NCI-H1694 treated with DMSO at 0.1 percent for 48 hours (cell line): ENCODE results near the gene RAMP3.

Experiments used
- DNase-seq: peaks from one replicate; lab custom pipeline; 2025; lab: John Stamatoyannopoulos, UW

Gene RAMP3

DNA sequence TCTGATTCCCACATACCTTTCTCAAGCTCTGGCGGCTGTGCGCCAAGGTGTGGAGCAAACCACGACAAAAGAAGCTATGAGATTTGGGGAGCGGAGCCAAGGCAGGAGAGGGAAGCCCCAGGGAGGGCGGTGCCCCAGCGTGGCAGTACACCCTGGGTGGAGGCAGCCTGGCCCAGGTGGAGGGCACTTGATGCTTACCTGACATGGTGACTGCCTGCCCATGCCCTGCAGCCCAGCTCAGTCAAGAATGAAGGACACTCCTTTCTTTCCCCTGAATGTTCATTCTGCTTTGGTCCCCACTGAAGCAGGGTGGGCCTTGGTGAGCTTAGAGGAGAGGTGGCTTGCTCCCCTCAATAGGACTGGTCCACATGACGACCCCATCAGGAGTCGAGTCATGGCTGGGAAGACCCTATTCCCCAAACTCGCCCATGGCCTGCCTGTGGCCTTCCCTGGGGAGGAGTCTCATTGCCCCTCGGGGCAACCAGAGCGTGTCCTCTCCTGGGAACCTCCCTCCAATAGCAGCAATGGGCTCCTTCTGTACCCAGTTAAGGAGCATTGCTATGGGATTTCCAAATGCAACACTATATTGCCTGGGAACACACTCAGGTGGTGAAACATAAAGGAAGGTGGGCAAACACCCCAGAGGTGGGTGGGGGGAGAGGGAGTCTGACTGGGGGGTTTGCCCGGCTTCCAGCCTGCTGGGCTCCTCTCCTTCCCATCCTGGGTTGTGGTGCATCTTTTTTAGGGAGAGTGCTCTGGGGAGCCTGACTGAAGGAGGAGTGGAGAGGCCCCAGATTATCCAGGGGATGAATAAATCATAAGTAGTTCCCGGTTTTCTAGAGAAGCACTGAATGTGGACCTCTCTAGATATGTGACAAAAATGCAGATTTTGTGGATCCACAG lies 22.7 kb downstream of the RAMP3 start:
- no peak for DNase-seq

- DNase-seq = no peak
These were observed 23.8 kb downstream of the RAMP3 start for GRCh38 chr7:45181286-45181960.

- DNase-seq = no peak
These were observed 24.6 kb downstream of the RAMP3 start for GRCh38 chr7:45181991-45182855.

- no peak for DNase-seq
These were observed 25.5 kb downstream of the RAMP3 start for GRCh38 chr7:45182856-45183710.

GRCh38 chr7:45183711-45184210 lies 26.2 kb downstream of the RAMP3 start:
- no peak for DNase-seq

GRCh38 chr7:45184326-45185027 lies 26.9 kb downstream of the RAMP3 start:
- DNase-seq = no peak

DNA sequence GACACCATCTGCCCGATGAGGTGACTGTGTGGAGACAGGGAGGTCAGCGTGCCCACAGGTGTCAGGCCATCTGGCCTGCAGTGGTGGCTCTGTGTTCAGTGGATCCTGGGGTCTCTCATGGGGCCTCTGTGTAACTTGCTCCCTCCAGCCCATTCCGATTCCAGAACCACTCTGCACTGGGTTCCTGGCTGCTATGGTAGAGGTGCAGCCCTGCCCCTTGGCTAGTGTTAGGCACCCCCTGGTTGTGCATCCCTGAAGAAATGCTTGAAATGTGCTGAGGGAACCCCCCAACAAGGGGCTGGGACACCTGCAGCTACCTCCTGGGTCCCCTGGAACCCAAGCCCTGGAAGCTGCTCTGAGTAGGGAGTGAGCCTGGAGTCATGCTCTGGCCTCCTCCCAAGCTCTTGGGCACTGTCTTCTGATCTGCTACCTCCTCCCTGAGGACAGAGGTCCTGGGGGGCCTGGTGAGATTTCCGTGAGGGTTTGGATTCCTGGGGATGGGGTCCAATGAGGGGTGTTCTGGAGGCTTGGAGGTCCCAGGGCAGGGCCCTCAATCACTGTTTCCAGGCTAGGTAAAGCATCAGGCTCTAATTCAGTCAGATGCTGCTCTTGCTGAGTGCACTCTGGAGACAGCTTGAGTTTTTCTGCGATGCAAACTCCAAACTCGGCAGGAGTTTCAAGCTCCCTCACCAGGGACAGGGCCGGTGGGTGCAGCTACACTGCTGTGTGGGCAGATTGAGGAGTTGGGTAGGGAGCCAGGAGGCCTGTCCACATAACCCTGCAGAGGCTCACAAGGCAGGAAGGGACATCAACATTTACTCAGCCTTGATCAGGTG lies 27.7 kb downstream of the RAMP3 start:
- DNase-seq = no peak

GRCh38 chr7:45185864-45186250 lies 28.3 kb downstream of the RAMP3 start:
- DNase-seq = no peak

- DNase-seq = no peak
These were observed 28.7 kb downstream of the RAMP3 start for GRCh38 chr7:45186261-45186813.

DNA sequence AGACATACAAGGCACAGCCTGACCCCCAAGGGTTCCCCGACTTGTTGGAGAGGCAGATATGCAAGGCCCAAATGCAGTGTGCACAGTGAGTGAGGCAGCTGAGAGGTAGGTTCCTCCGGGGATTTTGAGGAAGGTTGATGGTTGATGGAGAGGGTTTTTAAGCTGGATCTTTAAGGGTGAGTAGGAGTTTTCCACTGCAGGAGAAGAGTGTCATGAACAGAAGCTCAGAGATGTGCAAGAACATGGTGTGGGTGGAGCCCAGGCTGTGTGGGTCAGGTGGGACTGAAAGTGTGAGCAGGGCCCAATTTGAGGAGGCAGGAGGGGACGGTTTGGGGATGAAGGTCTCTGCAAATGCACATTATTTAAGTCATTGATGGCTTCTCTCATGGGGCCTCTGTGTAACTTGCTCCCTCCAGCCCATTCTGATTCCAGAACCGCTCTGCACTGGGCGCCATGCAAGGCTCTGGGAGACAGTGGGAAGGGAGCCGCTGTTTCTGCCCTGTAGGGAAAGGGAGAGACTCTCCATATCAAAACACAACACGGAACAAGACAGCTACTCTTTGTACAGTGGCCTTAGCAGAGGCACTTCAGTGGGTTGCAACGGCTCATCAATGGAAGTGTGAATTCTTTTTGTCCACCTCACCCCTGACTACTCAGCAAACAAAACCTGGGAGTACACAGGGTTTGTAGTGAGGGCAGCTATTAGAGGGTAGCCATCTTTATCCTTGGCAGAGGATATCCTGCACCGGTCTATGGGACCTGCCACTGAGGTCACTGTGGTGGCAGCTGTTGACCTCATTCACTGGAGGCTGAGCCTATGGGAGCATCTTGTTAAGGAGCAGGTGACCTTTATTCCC lies 29.7 kb downstream of the RAMP3 start:
- DNase-seq = no peak

GRCh38 chr7:45187946-45188411 lies 30.4 kb downstream of the RAMP3 start:
- no peak for DNase-seq

- DNase-seq = no peak
These were observed 31.1 kb downstream of the RAMP3 start for GRCh38 chr7:45188736-45189135.

GRCh38 chr7:45189151-45189970 lies 31.8 kb downstream of the RAMP3 start:
- DNase-seq = no peak

- no peak for DNase-seq
These were observed 33.0 kb downstream of the RAMP3 start for GRCh38 chr7:45190406-45191165.

DNA sequence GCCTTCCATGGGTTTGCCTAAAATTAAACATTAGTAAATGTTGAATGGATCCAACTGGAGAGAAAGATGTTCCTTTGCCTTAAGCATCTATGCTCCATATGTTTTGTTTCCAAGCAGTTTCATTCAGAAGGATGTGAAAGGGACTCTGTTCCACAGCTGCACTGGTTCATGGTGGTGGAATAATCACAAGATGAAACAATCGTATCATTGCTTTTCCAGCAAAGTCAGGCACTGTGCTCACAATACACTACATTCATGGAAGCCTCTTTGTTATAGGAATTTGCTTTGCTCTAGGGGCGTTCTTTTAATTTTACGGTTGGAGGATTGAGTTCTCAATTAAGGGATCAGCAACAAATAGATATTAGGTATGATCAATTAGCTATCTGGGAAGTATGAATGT lies 33.8 kb downstream of the RAMP3 start:
- no peak for DNase-seq

DNA sequence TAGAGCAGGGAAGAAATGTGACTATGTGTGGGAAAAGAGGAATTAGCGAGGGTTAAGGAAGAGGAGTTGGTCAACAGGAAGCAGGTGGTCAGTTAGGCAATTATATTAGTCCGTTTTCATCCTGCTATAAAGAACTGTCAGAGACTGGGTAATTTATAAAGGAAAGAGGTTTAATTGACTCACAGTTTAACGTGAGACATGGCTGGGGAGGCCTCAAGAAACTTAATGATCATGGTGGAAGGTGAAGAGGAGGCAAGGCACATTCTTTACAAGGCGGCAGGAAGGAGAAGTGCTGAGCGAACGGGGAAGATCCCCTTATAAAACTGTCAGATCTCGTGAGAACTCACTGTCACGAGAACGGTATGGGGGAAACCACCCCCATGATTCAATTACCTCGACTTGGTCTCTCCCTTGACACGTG lies 35.0 kb downstream of the RAMP3 start:
- no peak for DNase-seq

GRCh38 chr7:45193828-45194227 lies 36.2 kb downstream of the RAMP3 start:
- DNase-seq = no peak
